IMR-90 (cell line): Measurements from ENCODE around the gene CEP72. TPM values are rescaled to one million over a fixed set of nuclear protein-coding genes. Genes with fewer than 3 reads are reported as not detected.

Experiments used
- ATAC-seq: fragments of 200-7000 bp; cut with Tn5 transposase; 2 replicates; pipeline ENCODE4 v1.9.1; 2020; ENCODE audit warnings: low read depth, mild to moderate bottlenecking, moderate library complexity
- BruUV-seq: library from RNA; stranded (reverse); fragments of 400-500 nt; replicated peaks from 2 replicates; lab custom pipeline; 2021; lab: Mats Ljungman, UMichigan
- CTCF ChIA-PET: fragments of 300-600 bp; formaldehyde crosslinking; extraction: SDS; loops from one replicate; lab custom pipeline; 2021; ENCODE audit warnings: antibody characterized with exemption; lab: Yijun Ruan, JAX
- POLR2A ChIA-PET: fragments of 300-600 bp; sonication (Branson Sonifier 250); formaldehyde crosslinking; loops from one replicate; lab custom pipeline; 2022; ENCODE audit warnings: antibody characterized with exemption; ENCODE audit not compliant: unreplicated experiment; lab: Charles Lee
- DNase-seq: peaks from one replicate; pipeline ENCODE4 v3.0.0; 2013
- H2AFZ ChIP-seq: replicated peaks from 2 replicates; pipeline ENCODE3; 2013; ENCODE audit warnings: low read length, mild to moderate bottlenecking; ENCODE audit not compliant: poor library complexity
- H2AK5ac ChIP-seq: 2 replicates; pipeline ENCODE4 v1.6.1; 2013; ENCODE audit warnings: low read depth, low read length, inconsistent platforms
- H2AK9ac ChIP-seq: replicated peaks from 2 replicates; pipeline ENCODE3; 2013; ENCODE audit warnings: mild to moderate bottlenecking, low read depth, low read length, moderate library complexity; ENCODE audit not compliant: poor library complexity
- H2BK120ac ChIP-seq: 2 replicates; pipeline ENCODE4 v1.6.1; 2013; ENCODE audit warnings: low read depth, low read length, inconsistent platforms
- H2BK15ac ChIP-seq: 3 replicates; pipeline ENCODE4 v1.6.1; 2013; ENCODE audit warnings: low read depth, low read length, inconsistent platforms
- H2BK20ac ChIP-seq: 2 replicates; pipeline ENCODE4 v1.6.1; 2013; ENCODE audit warnings: low read depth, mild to moderate bottlenecking, inconsistent platforms, low read length, moderate library complexity
- H2BK5ac ChIP-seq: 2 replicates; pipeline ENCODE4 v1.6.1; 2013; ENCODE audit warnings: mild to moderate bottlenecking, low read depth, low read length, inconsistent platforms; ENCODE audit not compliant: poor library complexity, severe bottlenecking
- H3K14ac ChIP-seq: replicated peaks from 2 replicates; pipeline ENCODE4 v1.6.1; 2013; ENCODE audit warnings: low read depth, low read length, inconsistent platforms
- H3K18ac ChIP-seq: 2 replicates; pipeline ENCODE4 v1.6.1; 2013; ENCODE audit warnings: low read depth, low read length, control low read depth
- H3K23ac ChIP-seq: 2 replicates; pipeline ENCODE4 v1.6.1; 2013; ENCODE audit warnings: low read depth, low read length, inconsistent platforms
- H3K27ac ChIP-seq: 2 replicates; pipeline ENCODE4 v1.5.1; 2013; ENCODE audit warnings: mild to moderate bottlenecking, control low read depth, low read length; ENCODE audit not compliant: insufficient read depth
- H3K27me3 ChIP-seq: 2 replicates; pipeline ENCODE4 v1.6.1; 2013; ENCODE audit warnings: low read length; ENCODE audit not compliant: control insufficient read depth, insufficient read depth
- H3K36me3 ChIP-seq: 2 replicates; pipeline ENCODE4 v1.6.1; 2013; ENCODE audit warnings: low read length, mixed read lengths; ENCODE audit not compliant: control insufficient read depth, insufficient read depth
- H3K4ac ChIP-seq: 2 replicates; pipeline ENCODE4 v1.6.1; 2013; ENCODE audit warnings: low read depth, low read length, inconsistent platforms
- H3K4me1 ChIP-seq: 2 replicates; pipeline ENCODE4 v1.6.1; 2013; ENCODE audit warnings: low read length, mixed read lengths; ENCODE audit not compliant: control insufficient read depth, insufficient read depth
- H3K4me2 ChIP-seq: 2 replicates; pipeline ENCODE4 v1.6.1; 2013; ENCODE audit warnings: low read depth, mild to moderate bottlenecking, control low read depth, low read length, moderate library complexity
- H3K4me3 ChIP-seq: 2 replicates; pipeline ENCODE4 v1.5.1; 2013; ENCODE audit warnings: low read depth, mild to moderate bottlenecking, control low read depth, low read length, moderate library complexity; ENCODE audit not compliant: insufficient read depth
- H3K56ac ChIP-seq: 2 replicates; pipeline ENCODE4 v1.6.1; 2013; ENCODE audit warnings: low read length, inconsistent platforms; ENCODE audit not compliant: insufficient read depth; ENCODE audit errors: extremely low read depth
- H3K79me1 ChIP-seq, 2 experiments: 2 replicates each; pipeline ENCODE4 v1.6.1; 2013; ENCODE audit warnings: low read length in 2 of 2, inconsistent platforms in 1 of 2, low read depth in 1 of 2
- H3K9ac ChIP-seq: 2 replicates; pipeline ENCODE4 v1.6.1; 2013; ENCODE audit warnings: low read depth, low read length, control low read depth
- H3K9me1 ChIP-seq: 2 replicates; pipeline ENCODE4 v1.6.1; 2013; ENCODE audit warnings: low read length, inconsistent platforms; ENCODE audit not compliant: insufficient read depth
- H3K9me3 ChIP-seq: 2 replicates; pipeline ENCODE4 v1.6.1; 2013; ENCODE audit warnings: low read length; ENCODE audit not compliant: control insufficient read depth, insufficient read depth
- H4K20me1 ChIP-seq: 2 replicates; pipeline ENCODE4 v1.6.1; 2013; ENCODE audit warnings: low read length, inconsistent platforms; ENCODE audit not compliant: insufficient read depth
- H4K5ac ChIP-seq: 2 replicates; pipeline ENCODE4 v1.6.1; 2013; ENCODE audit warnings: mild to moderate bottlenecking, low read depth, low read length, control low read depth
- H4K8ac ChIP-seq, 2 experiments: 2 replicates each; pipeline ENCODE4 v1.6.1; 2013; ENCODE audit warnings: low read depth in 2 of 2, low read length in 2 of 2, control low read depth in 1 of 2, inconsistent platforms in 1 of 2
- H4K91ac ChIP-seq: 2 replicates; pipeline ENCODE4 v1.6.1; 2013; ENCODE audit warnings: low read depth, low read length, inconsistent platforms; ENCODE audit not compliant: insufficient read depth
- CHD1 ChIP-seq: IDR thresholded peaks from 2 replicates; pipeline ENCODE4 v1.6.1; 2012; ENCODE audit warnings: low read depth, low read length, improper control_type of control experiment
- FOS ChIP-seq: fragments of 150-350 bp; IDR thresholded peaks from 2 replicates; pipeline ENCODE4 v1.6.1; 2016; ENCODE audit warnings: low read depth, low read length
- MAFK ChIP-seq: IDR thresholded peaks from 2 replicates; pipeline ENCODE4 v1.6.1; 2012; ENCODE audit warnings: low read depth, low read length, improper control_type of control experiment
- MXI1 ChIP-seq: IDR thresholded peaks from 2 replicates; pipeline ENCODE4 v1.6.1; 2012; ENCODE audit warnings: low read depth, mild to moderate bottlenecking, low read length, moderate library complexity, borderline replicate concordance
- NFE2L2 ChIP-seq: fragments of 150-350 bp; IDR thresholded peaks from 2 replicates; pipeline ENCODE4 v1.6.1; 2016; ENCODE audit warnings: low read depth, mild to moderate bottlenecking, low read length
- RCOR1 ChIP-seq: IDR thresholded peaks from 2 replicates; pipeline ENCODE4 v1.6.1; 2012; ENCODE audit warnings: mild to moderate bottlenecking, low read length, improper control_type of control experiment; ENCODE audit not compliant: insufficient replicate concordance
- WGBS, 2 experiments: methylation state at CpG; one replicate each; pipeline versions ENCODE4 v1.1.5 to v1.1.7; 2013; ENCODE audit warnings: missing lambda C conversion rate in 2 of 2; ENCODE audit not compliant: insufficient read length in 1 of 2; ENCODE audit errors: extremely low coverage in 2 of 2; 5-methylcytosine and 5-hydroxymethylcytosine counted together
- dilution Hi-C: fragments of 300-500 bp; cut with HindIII; formaldehyde crosslinking; loops from one replicate; pipeline ENCODE4 v1.14.3; 2018; ENCODE audit warnings: low sequenced_read_pairs; ENCODE audit not compliant: unreplicated experiment
- in situ Hi-C: fragments of 300-500 bp; cut with MboI; formaldehyde crosslinking; loops from 3 replicates; pipeline ENCODE4 v1.14.3; 2019; ENCODE audit warnings: low sequenced_read_pairs, inconsistent platforms, mixed read lengths
- intact Hi-C: fragments of 100-400 bp; cut with micrococcal nuclease; formaldehyde crosslinking; loops from 2 replicates; pipeline ENCODE4 v1.10.0; 2022
- polyA plus RNA-seq, 3 experiments: library from polyadenylated mRNA; depleted of rRNA; stranded (reverse); fragments of >200 nt; gene quantifications; 2 replicates each; pipeline ENCODE4 v1.2.3, GENCODE V29; 2012; ENCODE audit warnings: low replicate concordance in 1 of 3
- total RNA-seq: library from RNA; depleted of rRNA; stranded (reverse); fragments of >200 nt; gene quantifications from 2 replicates; pipeline ENCODE4 v1.2.3, GENCODE V29; 2012
- TF ChIP-seq, protein P1 (sequence below): conservative IDR thresholded peaks from 2 replicates; pipeline ENCODE4 v1.5.1; 2012; ENCODE audit warnings: mild to moderate bottlenecking, low read depth, low read length, improper control_type of control experiment
- TF ChIP-seq, protein P2 (sequence below): fragments of 150-350 bp; IDR thresholded peaks from 2 replicates; pipeline ENCODE4 v1.6.1; 2016; ENCODE audit warnings: low read depth, mild to moderate bottlenecking, low read length, moderate library complexity, borderline replicate concordance
- TF ChIP-seq, protein P3 (sequence below): fragments of 150-350 bp; IDR thresholded peaks from 2 replicates; pipeline ENCODE4 v1.6.1; 2017; ENCODE audit warnings: mild to moderate bottlenecking, antibody characterized with exemption, low read length, low read depth

The CEP72 gene
- total and polyA plus RNA-seq, 2 of the 4 experiments (the other 2 are of a cell fraction) = 2.9 to 4.3 TPM

DNA sequence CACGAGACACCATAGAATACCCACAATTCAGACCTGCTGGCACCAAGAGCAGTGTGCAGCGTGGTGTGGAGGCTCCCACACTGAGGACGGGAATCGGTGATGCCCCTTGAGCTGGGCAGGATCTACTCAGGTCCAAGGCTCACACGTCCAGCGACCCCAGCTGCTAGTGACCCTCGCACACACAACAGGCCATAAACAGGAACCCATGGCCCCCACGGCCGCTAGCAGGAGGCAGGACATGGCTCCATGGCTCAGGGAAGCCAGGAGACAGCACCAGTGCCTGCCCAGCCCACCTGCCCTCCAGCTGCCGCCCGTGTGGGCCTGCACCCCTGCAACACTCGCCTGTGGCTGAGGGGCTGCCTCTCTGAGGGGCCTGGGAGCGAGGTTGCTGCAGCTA is 44.5 kb upstream of the CEP72 start:
- intact Hi-C loops (no loop called here), in situ Hi-C loops (no loop called here), dilution Hi-C loops (no loop called here)
- no peak overlapping the region for H3K27ac ChIP-seq
- no peaks in the 10 kb centered on the region for H3K79me1 ChIP-seq
- peaks cover 44% of the 10 kb centered on the region for H3K27me3 ChIP-seq
- no peak overlapping the region for H3K14ac ChIP-seq
- no peak overlapping the region for H3K4me3 ChIP-seq
- no peak overlapping the region for H3K4ac ChIP-seq
- no peaks in the 10 kb centered on the region; the same call in 1 of the 2 replicates for H3K4me1 ChIP-seq
- no peaks in the 10 kb centered on the region for H3K9me1 ChIP-seq
- H3K56ac ChIP-seq = no peak overlapping the region
- no peak overlapping the region for H2BK15ac ChIP-seq
- POLR2A ChIA-PET = no interaction called here
- no peak overlapping the region for H3K4me2 ChIP-seq
- no peak overlapping the region for H2BK5ac ChIP-seq
- no peaks in the 10 kb centered on the region for H3K36me3 ChIP-seq
- no peaks in the 10 kb centered on the region for H4K20me1 ChIP-seq
- DNase-seq = no peak
- CTCF ChIA-PET = no interaction called here
- no TSS peak for BruUV-seq
- ATAC-seq = no peak
- no peak overlapping the region for H2BK120ac ChIP-seq
- 69% methylated on average over 10 of the region's 13 CpGs; no CpG with 5 or more reads in 1 of the 2 experiments for WGBS, 2 experiments
- H3K9me3 ChIP-seq = peaks cover 5% of the 10 kb centered on the region; the same call in 1 of the 2 replicates
- TF ChIP-seq, protein P1, sequence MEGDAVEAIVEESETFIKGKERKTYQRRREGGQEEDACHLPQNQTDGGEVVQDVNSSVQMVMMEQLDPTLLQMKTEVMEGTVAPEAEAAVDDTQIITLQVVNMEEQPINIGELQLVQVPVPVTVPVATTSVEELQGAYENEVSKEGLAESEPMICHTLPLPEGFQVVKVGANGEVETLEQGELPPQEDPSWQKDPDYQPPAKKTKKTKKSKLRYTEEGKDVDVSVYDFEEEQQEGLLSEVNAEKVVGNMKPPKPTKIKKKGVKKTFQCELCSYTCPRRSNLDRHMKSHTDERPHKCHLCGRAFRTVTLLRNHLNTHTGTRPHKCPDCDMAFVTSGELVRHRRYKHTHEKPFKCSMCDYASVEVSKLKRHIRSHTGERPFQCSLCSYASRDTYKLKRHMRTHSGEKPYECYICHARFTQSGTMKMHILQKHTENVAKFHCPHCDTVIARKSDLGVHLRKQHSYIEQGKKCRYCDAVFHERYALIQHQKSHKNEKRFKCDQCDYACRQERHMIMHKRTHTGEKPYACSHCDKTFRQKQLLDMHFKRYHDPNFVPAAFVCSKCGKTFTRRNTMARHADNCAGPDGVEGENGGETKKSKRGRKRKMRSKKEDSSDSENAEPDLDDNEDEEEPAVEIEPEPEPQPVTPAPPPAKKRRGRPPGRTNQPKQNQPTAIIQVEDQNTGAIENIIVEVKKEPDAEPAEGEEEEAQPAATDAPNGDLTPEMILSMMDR = no peak
- TF ChIP-seq NFE2L2 (no peak), MAFK (no peak), RCOR1 (no peak), CHD1 (no peak), FOS (no peak), MXI1 (no peak)
- TF ChIP-seq, protein P2, sequence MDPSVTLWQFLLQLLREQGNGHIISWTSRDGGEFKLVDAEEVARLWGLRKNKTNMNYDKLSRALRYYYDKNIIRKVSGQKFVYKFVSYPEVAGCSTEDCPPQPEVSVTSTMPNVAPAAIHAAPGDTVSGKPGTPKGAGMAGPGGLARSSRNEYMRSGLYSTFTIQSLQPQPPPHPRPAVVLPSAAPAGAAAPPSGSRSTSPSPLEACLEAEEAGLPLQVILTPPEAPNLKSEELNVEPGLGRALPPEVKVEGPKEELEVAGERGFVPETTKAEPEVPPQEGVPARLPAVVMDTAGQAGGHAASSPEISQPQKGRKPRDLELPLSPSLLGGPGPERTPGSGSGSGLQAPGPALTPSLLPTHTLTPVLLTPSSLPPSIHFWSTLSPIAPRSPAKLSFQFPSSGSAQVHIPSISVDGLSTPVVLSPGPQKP = no peak
- TF ChIP-seq, protein P3, sequence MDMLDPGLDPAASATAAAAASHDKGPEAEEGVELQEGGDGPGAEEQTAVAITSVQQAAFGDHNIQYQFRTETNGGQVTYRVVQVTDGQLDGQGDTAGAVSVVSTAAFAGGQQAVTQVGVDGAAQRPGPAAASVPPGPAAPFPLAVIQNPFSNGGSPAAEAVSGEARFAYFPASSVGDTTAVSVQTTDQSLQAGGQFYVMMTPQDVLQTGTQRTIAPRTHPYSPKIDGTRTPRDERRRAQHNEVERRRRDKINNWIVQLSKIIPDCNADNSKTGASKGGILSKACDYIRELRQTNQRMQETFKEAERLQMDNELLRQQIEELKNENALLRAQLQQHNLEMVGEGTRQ = no peak
- H2AK9ac ChIP-seq = no peak overlapping the region
- H4K91ac ChIP-seq = no peak overlapping the region
- H3K9ac ChIP-seq = no peak overlapping the region
- no peak overlapping the region for H2AK5ac ChIP-seq
- H2AFZ ChIP-seq = no peak overlapping the region
- no peak overlapping the region for H3K18ac ChIP-seq
- H4K5ac ChIP-seq = no peak overlapping the region
- H3K23ac ChIP-seq = no peak overlapping the region
- H4K8ac ChIP-seq = no peak overlapping the region
- no peak overlapping the region for H2BK20ac ChIP-seq
